ENCODE data around the gene GLT6D1.

DNA sequence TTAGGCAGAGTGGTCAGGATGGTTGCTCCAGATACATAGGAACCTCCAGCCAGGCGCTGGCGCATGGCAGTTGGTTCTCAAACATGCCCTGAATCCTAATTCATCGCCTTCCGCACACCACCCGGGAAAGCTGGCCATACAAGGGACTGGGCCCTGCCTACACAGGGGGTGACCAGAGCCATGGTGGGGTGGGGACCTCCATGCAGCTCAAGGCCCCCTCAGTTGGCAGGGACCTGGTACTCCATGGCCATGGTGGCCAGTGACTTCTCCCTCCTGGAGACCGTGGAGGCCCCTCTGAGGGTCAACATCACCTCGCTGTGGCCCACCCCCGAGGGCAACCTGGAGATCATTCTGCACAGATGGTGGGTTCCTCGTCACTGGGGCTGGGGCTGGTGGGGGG is 51.0 kb downstream of the GLT6D1 start:
- TF ChIP-seq CTCF (IDR thresholded peaks at IDR 0.05; ENCODE audit: low read length) (no peak), EZH2 (optimal IDR thresholded peaks at IDR 0.05; ENCODE audit: low read depth, low read length) (no peak), EZH2phosphoT487 (IDR thresholded peaks at IDR 0.05; ENCODE audit: low read length) (no peak)

All from MM.1S (cell line).